Keratinocyte (primary cell): Measurements from ENCODE around the gene SPOCD1. TPM values are rescaled to one million over a fixed set of nuclear protein-coding genes. Genes with fewer than 3 reads are reported as not detected.

Source experiments
- DNase-seq: peaks from one replicate; pipeline ENCODE4 v3.0.0-alpha.2; 2011; ENCODE audit warnings: low read depth, missing footprints, low spot score
- FAIRE-seq: peaks from 2 replicates; lab custom pipeline; 2011; peaks lifted over from hg19 to GRCh38; lab: Jason Lieb, UNC
- H2AFZ ChIP-seq: 2 replicates; pipeline ENCODE4 v1.6.0; 2012; ENCODE audit warnings: low read length, control low read depth, inconsistent platforms; ENCODE audit not compliant: control insufficient read depth
- H3K27ac ChIP-seq: 2 replicates; pipeline ENCODE4 v1.5.1; 2011; ENCODE audit warnings: low read length; ENCODE audit not compliant: control insufficient read depth, insufficient read depth
- H3K27me3 ChIP-seq: 3 replicates; pipeline ENCODE4 v1.6.0; 2011; ENCODE audit warnings: low read length; ENCODE audit not compliant: control insufficient read depth, insufficient read depth; ENCODE audit errors: extremely low read depth
- H3K36me3 ChIP-seq, 2 experiments: 2 replicates in 1 of 2; 3 replicates in 1 of 2; pipeline ENCODE4 v1.5.1; 2011; ENCODE audit warnings: low read length in 2 of 2, mild to moderate bottlenecking in 1 of 2; ENCODE audit not compliant: control insufficient read depth in 2 of 2, insufficient read depth in 2 of 2; ENCODE audit errors: extremely low read depth in 1 of 2
- H3K4me1 ChIP-seq: 3 replicates; pipeline ENCODE4 v1.5.1; 2011; ENCODE audit warnings: low read length; ENCODE audit not compliant: control insufficient read depth, insufficient read depth; ENCODE audit errors: extremely low read depth
- H3K4me2 ChIP-seq: 3 replicates; pipeline ENCODE4 v1.6.0; 2011; ENCODE audit warnings: low read depth, low read length; ENCODE audit not compliant: control insufficient read depth, insufficient read depth; ENCODE audit errors: extremely low read depth
- H3K4me3 ChIP-seq, 3 experiments: fragments of 200-600 bp in 1 of 3; sonication (generic) in 1 of 3; 2 replicates in 2 of 3; 3 replicates in 1 of 3; pipeline ENCODE4 v1.5.1; 2011 to 2016; ENCODE audit warnings: low read length in 3 of 3, mild to moderate bottlenecking in 3 of 3, control low read depth in 2 of 3, inconsistent platforms in 1 of 3, low read depth in 1 of 3, mixed read lengths in 1 of 3, mixed run types in 1 of 3, moderate library complexity in 1 of 3; ENCODE audit not compliant: control insufficient read depth in 2 of 3, insufficient read depth in 2 of 3; ENCODE audit errors: extremely low read depth in 1 of 3
- H3K79me2 ChIP-seq: 2 replicates; pipeline ENCODE4 v1.6.0; 2012; ENCODE audit warnings: low read length; ENCODE audit not compliant: control insufficient read depth, insufficient read depth
- H3K9ac ChIP-seq: 3 replicates; pipeline ENCODE4 v1.6.0; 2011; ENCODE audit warnings: low read length; ENCODE audit not compliant: control insufficient read depth, insufficient read depth; ENCODE audit errors: extremely low read depth
- H3K9me1 ChIP-seq: 3 replicates; pipeline ENCODE4 v1.6.0; 2011; ENCODE audit warnings: low read length; ENCODE audit not compliant: control insufficient read depth, insufficient read depth; ENCODE audit errors: extremely low read depth
- H3K9me3 ChIP-seq: 2 replicates; pipeline ENCODE4 v1.5.1; 2012; ENCODE audit warnings: low read depth, low read length; ENCODE audit not compliant: control insufficient read depth
- H4K20me1 ChIP-seq: 3 replicates; pipeline ENCODE4 v1.6.0; 2011; ENCODE audit warnings: low read length; ENCODE audit not compliant: control insufficient read depth, insufficient read depth; ENCODE audit errors: extremely low read depth
- CTCF ChIP-seq, 3 experiments: IDR thresholded peaks in 1 of 3; conservative IDR thresholded peaks in 1 of 3; optimal IDR thresholded peaks in 1 of 3; 2 replicates in 2 of 3; 3 replicates in 1 of 3; pipeline versions ENCODE3 to v1.5.1; 2011; ENCODE audit warnings: low read length in 3 of 3, mild to moderate bottlenecking in 3 of 3, moderate library complexity in 2 of 3, control low read depth in 1 of 3, inconsistent platforms in 1 of 3; ENCODE audit not compliant: insufficient read depth in 2 of 3; ENCODE audit errors: extremely low read depth in 1 of 3
- EZH2 ChIP-seq: IDR thresholded peaks from one replicate; pipeline ENCODE4 v1.6.1; 2012; ENCODE audit warnings: inconsistent platforms, mild to moderate bottlenecking, low read length, moderate library complexity
- dilution Hi-C: fragments of 300-500 bp; cut with MboI; formaldehyde crosslinking; loops from one replicate; pipeline ENCODE4 v1.7.0; 2020; ENCODE audit warnings: low sequenced_read_pairs; ENCODE audit not compliant: extremely low pct_ligation_motif_present
- polyA plus RNA-seq, 5 experiments: library from polyadenylated mRNA; depleted of rRNA in 3 of 5; stranded (reverse) in 3 of 5; stranded (forward) in 1 of 5; unstranded in 1 of 5; fragments of >200 nt; gene quantifications; 1 replicate in 1 of 5; 2 replicates in 3 of 5; 3 replicates in 1 of 5; pipeline versions ENCODE4 v1.2.1 to v1.2.3, GENCODE V29; 2011 to 2012; ENCODE audit warnings: missing spikeins in 2 of 5, low read depth in 1 of 5, low replicate concordance in 1 of 5

Gene SPOCD1
- polyA plus RNA-seq, 1 donor (not counting 4 experiments of a cell fraction or from before 2014, with no cell fraction given) = 4.7 TPM

GRCh38 chr1:31828341-31828740, 12.5 kb upstream of the SPOCD1 start:
- FAIRE-seq = no peak
- no peak overlapping the region for H3K4me3 ChIP-seq
- H3K27ac ChIP-seq = no peak overlapping the region
- H4K20me1 ChIP-seq = no peaks in the 10 kb centered on the region
- no peaks in the 10 kb centered on the region for H3K79me2 ChIP-seq
- H3K36me3 ChIP-seq = no peaks in the 10 kb centered on the region
- TF ChIP-seq EZH2 (no peak), CTCF (optimal IDR thresholded peaks at IDR 0.05 in 1 of 3, IDR thresholded peaks at IDR 0.05 in 1 of 3, conservative IDR thresholded peaks at IDR 0.05 in 1 of 3; ENCODE audit: extremely low read depth in 1 of 3, insufficient read depth in 2 of 3, low read length in 3 of 3) (no peak)
- no peak overlapping the region for H2AFZ ChIP-seq
- no peaks in the 10 kb centered on the region for H3K27me3 ChIP-seq
- H3K9ac ChIP-seq = no peak overlapping the region
- dilution Hi-C loops = no loop called here
- no peaks in the 10 kb centered on the region for H3K9me1 ChIP-seq
- no peaks in the 10 kb centered on the region for H3K4me1 ChIP-seq
- no peaks in the 10 kb centered on the region for H3K9me3 ChIP-seq
- no peak for DNase-seq
- no peak overlapping the region for H3K4me2 ChIP-seq

- FAIRE-seq = no peak
- Histone ChIP-seq H3K4me1 (no peaks in the 10 kb centered on the region), H3K9me1 (no peaks in the 10 kb centered on the region), H3K4me2 (no peak overlapping the region), H3K36me3 (no peaks in the 10 kb centered on the region), H2AFZ (no peak overlapping the region), H3K27ac (no peak overlapping the region), H3K4me3 (no peak overlapping the region), H3K9ac (no peak overlapping the region), H3K9me3 (no peaks in the 10 kb centered on the region), H3K79me2 (no peaks in the 10 kb centered on the region), H3K27me3 (no peaks in the 10 kb centered on the region), H4K20me1 (no peaks in the 10 kb centered on the region)
- DNase-seq = no peak
- dilution Hi-C loops = no loop called here
- TF ChIP-seq CTCF (optimal IDR thresholded peaks at IDR 0.05 in 1 of 3, IDR thresholded peaks at IDR 0.05 in 1 of 3, conservative IDR thresholded peaks at IDR 0.05 in 1 of 3; ENCODE audit: extremely low read depth in 1 of 3, insufficient read depth in 2 of 3, low read length in 3 of 3) (no peak), EZH2 (no peak)
Observed at GRCh38 chr1:31823780-31824179, 8.0 kb upstream of the SPOCD1 start.
